Thymus (tissue), 11 donors: ENCODE measurements around the gene WWTR1. TPM values are rescaled to one million over a fixed set of nuclear protein-coding genes. Genes with fewer than 3 reads are reported as not detected.

Experiments used
- DNase-seq, 9 donors: peaks; one replicate each; pipeline ENCODE4 v3.0.0-alpha.2; 2013; ENCODE audit warnings: low spot score in 9 of 9, low read depth in 6 of 9, missing footprints in 1 of 9
- H3K27ac ChIP-seq, 2 donors: one replicate each; pipeline ENCODE4 v1.5.1; 2013; ENCODE audit warnings: control low read depth in 1 of 2, low read depth in 1 of 2, low read length in 1 of 2, mild to moderate bottlenecking in 1 of 2, moderate library complexity in 1 of 2
- H3K27me3 ChIP-seq, 2 donors: one replicate each; pipeline ENCODE4 v1.5.1; 2013; ENCODE audit warnings: low read length in 1 of 2; ENCODE audit not compliant: control insufficient read depth in 2 of 2, insufficient read depth in 1 of 2
- H3K36me3 ChIP-seq, 2 donors: one replicate each; pipeline ENCODE4 v1.5.1; 2013; ENCODE audit warnings: low read length in 1 of 2, mild to moderate bottlenecking in 1 of 2, moderate library complexity in 1 of 2; ENCODE audit not compliant: control insufficient read depth in 2 of 2, insufficient read depth in 2 of 2
- H3K4me1 ChIP-seq, 2 donors: one replicate each; pipeline ENCODE4 v1.5.1; 2013; ENCODE audit warnings: low read length in 2 of 2; ENCODE audit not compliant: control insufficient read depth in 2 of 2, insufficient read depth in 2 of 2
- H3K4me3 ChIP-seq, 2 donors: one replicate each; pipeline ENCODE4 v1.5.1; 2013; ENCODE audit warnings: low read length in 2 of 2, control low read depth in 1 of 2, mild to moderate bottlenecking in 1 of 2
- H3K9me3 ChIP-seq, 2 donors: one replicate each; pipeline ENCODE4 v1.5.1; 2013; ENCODE audit warnings: low read length in 1 of 2, mild to moderate bottlenecking in 1 of 2; ENCODE audit not compliant: control insufficient read depth in 2 of 2, insufficient read depth in 1 of 2
- WGBS: extraction: QIAGEN DNeasy Blood & Tissue Kit; methylation state at CpG from one replicate; pipeline ENCODE4 v1.1.7; 2013; 5-methylcytosine and 5-hydroxymethylcytosine counted together
- polyA plus RNA-seq: library from polyadenylated mRNA; stranded (reverse); fragments of 200-250 nt; gene quantifications from one replicate; pipeline ENCODE4 v1.2.3, GENCODE V29; 2013
- total RNA-seq: library from RNA; stranded (reverse); fragments of 120-200 nt; gene quantifications from one replicate; pipeline ENCODE4 v1.2.4, GENCODE V29; 2013
- donor health status: healthy.

WWTR1 gene
- total and polyA plus RNA-seq, 2 donors, result 1.6 to 12.9 TPM

DNA sequence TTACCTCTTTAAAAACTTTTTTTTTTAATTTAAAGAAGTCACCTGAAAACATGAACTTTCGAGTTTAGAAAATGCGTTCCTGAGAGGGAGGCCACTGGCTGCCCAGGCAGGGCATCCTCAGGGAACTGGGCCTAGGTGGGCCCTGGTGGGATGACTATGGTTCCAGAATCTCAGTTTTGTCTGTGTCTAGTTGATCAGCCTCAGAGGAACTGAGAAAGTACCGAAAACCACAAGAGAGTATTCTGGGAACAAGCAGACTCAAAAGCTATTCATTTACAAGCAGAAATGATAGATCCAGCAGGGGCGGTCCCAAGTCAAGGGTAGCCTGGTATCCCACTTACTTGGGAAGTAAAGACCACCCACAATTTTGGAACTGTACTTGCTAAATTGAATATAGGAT lies 10.5 kb downstream of the WWTR1 start:
- no peak overlapping the region for H3K4me3 ChIP-seq
- H3K27me3 ChIP-seq, result peaks cover 0 to 2% of the 10 kb centered on the region in 2 donors
- no peaks in the 10 kb centered on the region for H3K4me1 ChIP-seq
- 96% methylated on average over 4 of the region's 4 CpGs for WGBS
- H3K27ac ChIP-seq, result no peak overlapping the region
- no peaks in the 10 kb centered on the region for H3K36me3 ChIP-seq
- H3K9me3 ChIP-seq, result no peaks in the 10 kb centered on the region
- DNase-seq, result no peak

- WGBS, result 97% methylated on average over 4 of the region's 4 CpGs
- no peaks in the 10 kb centered on the region for H3K27me3 ChIP-seq
- H3K9me3 ChIP-seq, result no peaks in the 10 kb centered on the region
- H3K27ac ChIP-seq, result no peak overlapping the region
- no peak for DNase-seq
- H3K4me1 ChIP-seq, result no peaks in the 10 kb centered on the region
- H3K4me3 ChIP-seq, result no peak overlapping the region
- H3K36me3 ChIP-seq, result no peaks in the 10 kb centered on the region
Observed at GRCh38 chr3:149646181-149646766, 11.6 kb downstream of the WWTR1 start.

GRCh38 chr3:149643963-149644362 lies 13.9 kb downstream of the WWTR1 start:
- WGBS, result 96% methylated on average over 3 of the region's 3 CpGs
- H3K9me3 ChIP-seq, result no peaks in the 10 kb centered on the region
- no peaks in the 10 kb centered on the region for H3K27me3 ChIP-seq
- H3K36me3 ChIP-seq, result no peaks in the 10 kb centered on the region
- no peak overlapping the region for H3K27ac ChIP-seq
- no peak for DNase-seq
- no peaks in the 10 kb centered on the region for H3K4me1 ChIP-seq
- H3K4me3 ChIP-seq, result no peak overlapping the region

- H3K36me3 ChIP-seq, result no peaks in the 10 kb centered on the region
- 97% methylated on average over 4 of the region's 4 CpGs for WGBS
- DNase-seq, result no peak
- no peaks in the 10 kb centered on the region for H3K9me3 ChIP-seq
- no peaks in the 10 kb centered on the region for H3K27me3 ChIP-seq
- H3K4me1 ChIP-seq, result no peaks in the 10 kb centered on the region
- no peak overlapping the region for H3K27ac ChIP-seq
- H3K4me3 ChIP-seq, result no peak overlapping the region
Observed at GRCh38 chr3:149643482-149643798, 14.4 kb downstream of the WWTR1 start.

GRCh38 chr3:149640976-149641728 lies 16.7 kb downstream of the WWTR1 start:
- Histone ChIP-seq H3K4me3 (no peak overlapping the region), H3K36me3 (no peaks in the 10 kb centered on the region), H3K27me3 (no peaks in the 10 kb centered on the region), H3K4me1 (no peaks in the 10 kb centered on the region), H3K27ac (no peak overlapping the region), H3K9me3 (no peaks in the 10 kb centered on the region)
- 91% methylated on average over 7 of the region's 7 CpGs for WGBS
- DNase-seq, result no peak

DNA sequence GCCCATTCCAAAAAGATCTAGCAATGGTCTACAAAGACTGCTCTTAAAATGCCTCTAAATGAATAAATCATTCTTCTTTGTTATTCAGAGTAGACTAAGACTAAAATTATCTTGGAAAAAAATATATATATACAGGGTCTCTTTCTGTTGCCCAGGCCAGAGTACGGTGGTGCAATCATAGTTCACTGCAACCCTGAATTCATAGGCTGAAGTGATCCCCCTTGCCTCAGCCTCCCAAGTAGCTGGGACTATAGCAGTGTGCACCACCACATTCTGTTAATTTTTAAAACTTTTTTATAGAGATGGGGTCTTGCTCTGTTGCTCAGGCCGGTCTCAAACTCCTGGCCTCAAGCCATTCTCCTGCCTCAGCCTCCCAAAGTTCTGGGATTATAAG lies 18.7 kb downstream of the WWTR1 start:
- Histone ChIP-seq H3K4me3 (no peak overlapping the region), H3K4me1 (no peaks in the 10 kb centered on the region)

DNA sequence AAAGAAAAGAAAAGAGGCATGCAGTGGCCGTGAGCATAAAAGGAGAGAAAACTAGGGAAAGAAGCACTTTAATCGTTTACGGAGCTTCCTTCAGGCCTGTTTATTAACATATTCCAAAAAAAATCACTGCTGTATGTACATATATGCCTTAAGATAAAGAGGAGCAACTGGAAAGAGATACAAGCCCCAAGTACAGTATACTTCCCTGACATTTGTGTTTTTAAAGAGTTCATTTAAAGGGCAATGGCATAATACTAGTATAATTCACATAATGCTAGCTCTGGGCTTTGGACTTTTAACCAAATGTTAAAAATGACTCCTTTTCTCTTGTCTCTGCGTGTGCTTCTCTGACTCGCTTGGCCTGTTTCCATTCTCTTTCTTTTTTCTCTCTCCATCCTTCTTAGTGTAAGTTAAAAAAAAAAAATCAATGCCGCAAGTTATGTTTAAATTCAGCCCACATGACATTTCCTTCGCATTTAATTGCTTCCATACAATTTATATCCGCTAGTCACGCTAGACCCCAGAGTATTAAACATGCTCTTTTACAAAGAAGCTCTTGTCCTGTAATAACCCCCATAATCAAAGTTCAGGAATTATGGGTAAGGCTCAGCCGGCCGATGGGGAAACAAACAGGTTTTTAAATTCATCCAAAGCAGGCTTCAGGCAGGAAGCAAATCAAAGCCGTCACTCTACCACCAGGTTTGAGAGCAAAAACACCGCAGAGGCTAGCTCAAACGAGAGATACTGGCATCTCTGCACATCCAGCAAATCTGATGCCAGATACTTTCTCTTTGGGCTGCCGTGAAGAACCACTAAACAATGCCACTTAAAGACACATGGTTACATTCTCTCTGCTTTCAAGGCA lies 19.4 kb downstream of the WWTR1 start:
- Histone ChIP-seq H3K9me3 (no peaks in the 10 kb centered on the region), H3K4me1 (no peaks in the 10 kb centered on the region), H3K27ac (peak overlapping the region in 1 of 2 donors; percentile 37), H3K4me3 (no peak overlapping the region), H3K36me3 (no peaks in the 10 kb centered on the region), H3K27me3 (peaks cover 0 to 9% of the 10 kb centered on the region in 2 donors)
- DNase-seq, result no peak
- WGBS, result 91% methylated on average over 15 of the region's 15 CpGs

More for the DNA sequence above, 18.7 kb downstream of the WWTR1 start:
- no peaks in the 10 kb centered on the region for H3K9me3 ChIP-seq
- WGBS, result 100% methylated on average over 2 of the region's 2 CpGs
- no peaks in the 10 kb centered on the region for H3K36me3 ChIP-seq
- H3K27ac ChIP-seq, result peak overlapping the region in 1 of 2 donors; percentile 37
- peaks cover 0 to 3% of the 10 kb centered on the region in 2 donors for H3K27me3 ChIP-seq
- DNase-seq, result no peak

DNA sequence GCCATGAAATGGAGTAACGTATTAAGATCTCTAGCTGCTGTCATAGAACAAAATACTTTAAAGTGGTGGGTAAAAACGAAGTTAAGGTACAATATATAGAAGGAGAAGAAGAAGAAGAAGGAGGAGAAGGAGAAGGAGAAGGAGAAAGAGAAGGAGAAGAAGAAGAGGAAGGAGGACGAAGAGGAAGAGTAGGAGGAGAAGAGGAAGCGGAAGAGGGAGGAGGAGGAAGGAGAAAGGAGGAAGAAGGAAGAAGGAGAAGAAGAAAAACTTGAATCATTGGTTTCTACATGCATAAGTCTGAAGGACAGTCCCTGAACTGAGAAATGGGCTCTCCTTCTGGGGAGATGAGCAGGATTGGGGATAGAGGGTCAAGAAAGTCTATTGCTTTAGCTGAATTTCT lies 22.4 kb downstream of the WWTR1 start:
- Histone ChIP-seq H3K4me3 (no peak overlapping the region), H3K36me3 (no peaks in the 10 kb centered on the region), H3K27ac (no peak overlapping the region), H3K9me3 (no peaks in the 10 kb centered on the region), H3K27me3 (peaks cover 0 to 10% of the 10 kb centered on the region in 2 donors), H3K4me1 (no peaks in the 10 kb centered on the region)
- WGBS, result 89% methylated on average over 4 of the region's 4 CpGs
- no peak for DNase-seq

DNA sequence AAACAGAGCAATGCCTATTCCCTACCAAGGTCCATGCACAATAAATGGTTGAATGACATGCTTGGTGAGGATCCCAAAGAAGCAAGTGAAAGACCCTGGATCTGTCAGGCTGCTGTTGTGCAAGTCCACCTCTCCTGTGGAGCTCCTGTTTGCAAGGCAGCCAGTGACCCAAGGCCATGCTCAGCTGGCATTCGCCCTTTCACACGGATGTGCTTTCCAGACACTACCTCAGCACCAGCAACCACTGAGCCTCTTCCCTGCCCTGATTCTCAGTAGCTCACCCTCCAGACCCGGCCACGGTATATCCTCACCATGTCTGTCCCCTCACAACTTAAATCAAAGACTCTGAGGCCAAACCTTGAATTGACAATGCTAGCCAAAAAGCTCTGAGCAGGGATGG lies 23.3 kb downstream of the WWTR1 start:
- 97% methylated on average over 4 of the region's 4 CpGs for WGBS
- H3K9me3 ChIP-seq, result no peaks in the 10 kb centered on the region
- no peak overlapping the region for H3K27ac ChIP-seq

More for the DNA sequence above, 23.3 kb downstream of the WWTR1 start:
- Histone ChIP-seq H3K27me3 (peaks cover 0 to 10% of the 10 kb centered on the region in 2 donors), H3K4me1 (no peaks in the 10 kb centered on the region), H3K4me3 (no peak overlapping the region), H3K36me3 (no peaks in the 10 kb centered on the region)
- no peak for DNase-seq
